NT2/D1 (cell line): ENCODE data around the gene RPS8.

Experiments
- SUZ12 ChIP-seq: IDR thresholded peaks from 2 replicates; pipeline ENCODE4 v1.6.1; 2011; ENCODE audit not compliant: insufficient read length, insufficient read depth; ENCODE audit errors: extremely low read depth
- ZNF274 ChIP-seq: IDR thresholded peaks from 2 replicates; pipeline ENCODE4 v1.6.1; 2011; ENCODE audit warnings: mild to moderate bottlenecking, low read depth, low read length

GRCh38 chr1:44811234-44811633 is 35.9 kb downstream of the RPS8 start:
- TF ChIP-seq SUZ12 (no peak), ZNF274 (no peak)
